Left ventricle myocardium superior (tissue), 1 donor: Measurements from ENCODE around the gene CALD1. TPM values are rescaled to one million over a fixed set of nuclear protein-coding genes. Genes with fewer than 3 reads are reported as not detected.

Experiments used
- ATAC-seq: fragments of 200-7000 bp; cut with Tn5 transposase; one replicate; pipeline ENCODE4 v1.9.1; 2020; ENCODE audit warnings: mild to moderate bottlenecking, moderate library complexity
- DNase-seq: peaks from one replicate; pipeline ENCODE4 v3.0.0-alpha.2; 2020
- intact Hi-C: fragments of 100-400 bp; cut with micrococcal nuclease; formaldehyde crosslinking; loops from one replicate; pipeline ENCODE4 v1.11.0; 2022
- total RNA-seq: library from RNA; stranded (reverse); fragmentation: NEBNext Ultra II Directional; extraction: Animal tissue kit (Norgen Biotek cat#: 25700); gene quantifications from one replicate; pipeline ENCODE4 v1.2.1, GENCODE V29; 2021
- donor health status: DM: no; HTN: yes; CAD: no; lungs with severe emphysema.

CALD1 gene
- total RNA-seq, 1 donor from 2014 or later: 118 TPM

DNA sequence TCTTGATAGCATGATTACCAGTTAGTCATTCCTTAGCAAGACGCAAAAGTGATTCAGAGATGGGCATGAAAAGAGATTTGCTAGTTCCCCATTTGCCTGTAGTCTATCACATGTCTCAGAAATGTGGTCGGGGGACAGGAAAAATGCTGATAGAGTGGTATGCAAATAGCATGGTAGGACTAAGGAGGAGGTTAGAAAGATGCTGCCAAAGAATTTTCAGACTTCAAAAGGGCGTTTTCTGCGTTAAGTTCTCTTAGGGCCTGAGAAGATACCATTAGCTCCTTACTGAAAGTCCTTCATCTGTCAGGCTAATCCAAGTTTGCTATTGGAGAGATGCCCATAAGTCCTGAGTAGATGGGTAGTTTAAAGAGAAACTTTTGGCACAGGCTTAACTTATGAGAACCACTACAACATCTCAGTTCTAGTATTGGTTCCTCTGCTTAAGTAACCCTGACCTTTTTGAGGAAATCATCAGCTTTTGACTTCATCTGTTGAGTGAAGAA is 2.7 kb downstream of the CALD1 start:
- no peak for DNase-seq
- no peak for ATAC-seq
- intact Hi-C loops: loop anchor here (10.0 kb wide), 1 partner anchor 103 kb away; no protein-coding TSS in a partner anchor

DNA sequence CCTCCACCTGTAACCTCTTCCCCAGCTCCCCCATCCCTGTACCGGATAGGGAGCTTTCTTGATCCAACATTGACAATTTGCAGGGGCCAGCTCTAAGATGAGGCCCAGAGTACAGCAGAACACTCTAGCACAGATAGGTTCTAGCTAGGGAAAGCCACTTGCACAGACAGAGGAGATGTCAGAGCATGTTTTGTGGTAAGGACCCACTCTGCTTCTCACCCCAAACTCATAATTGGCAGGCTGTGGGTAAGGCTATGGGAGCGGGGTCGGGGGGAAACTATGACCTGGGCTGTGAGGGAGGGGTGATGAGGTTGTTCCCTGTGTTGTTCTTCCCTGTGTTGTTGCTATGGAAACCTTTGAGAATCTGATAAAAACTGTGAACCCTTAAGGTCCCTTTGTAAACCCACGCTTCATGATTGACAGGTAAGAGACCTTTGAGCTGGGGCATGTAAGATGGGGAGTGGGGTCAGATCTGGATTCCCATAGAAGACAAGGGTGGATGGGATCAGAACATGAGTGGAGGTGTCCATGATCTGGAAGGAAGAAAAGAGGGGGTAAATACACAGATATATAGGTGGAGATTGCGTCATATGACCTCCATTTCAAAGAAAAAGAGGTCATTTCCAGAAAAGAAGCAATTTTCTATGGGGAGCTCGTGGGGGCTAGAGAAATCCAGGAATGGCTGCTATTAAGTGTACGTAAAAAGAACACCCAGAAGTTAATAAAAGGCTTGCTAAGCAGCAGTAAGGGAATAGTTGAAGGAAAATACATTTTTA is 4.0 kb downstream of the CALD1 start:
- DNase-seq (no peak), ATAC-seq (no peak)
- intact Hi-C loops: loop anchor here (10.0 kb wide), 1 partner anchor 101 kb away; no protein-coding TSS in a partner anchor

- DNase-seq (no peak), ATAC-seq (no peak)
- intact Hi-C loops: loop anchor here (10.0 kb wide), 1 partner anchor 100 kb away; no protein-coding TSS in a partner anchor
Measured at GRCh38 chr7:134784251-134785049, 5.0 kb downstream of the CALD1 start.

- ATAC-seq (no peak), DNase-seq (no peak)
- intact Hi-C loops: loop anchor here (10.0 kb wide), 1 partner anchor 99 kb away; no protein-coding TSS in a partner anchor
Measured at GRCh38 chr7:134785842-134786241, 6.4 kb downstream of the CALD1 start.

- intact Hi-C loops: loop anchor here (10.0 kb wide), 1 partner anchor 98 kb away; no protein-coding TSS in a partner anchor
- ATAC-seq (no peak), DNase-seq (no peak)
Measured at GRCh38 chr7:134787064-134787463, 7.6 kb downstream of the CALD1 start.

- peak; percentile 47 for ATAC-seq
- intact Hi-C loops: loop anchor here (10.0 kb wide), 1 partner anchor 97 kb away; no protein-coding TSS in a partner anchor
- DNase-seq: no peak
Measured at GRCh38 chr7:134787720-134788119, 8.3 kb downstream of the CALD1 start.

- DNase-seq: no peak
- intact Hi-C loops: loop anchor here (10.0 kb wide), 1 partner anchor 97 kb away; no protein-coding TSS in a partner anchor
- no peak for ATAC-seq
Measured at GRCh38 chr7:134788191-134788590, 8.8 kb downstream of the CALD1 start.

GRCh38 chr7:134789967-134790685 is 10.7 kb downstream of the CALD1 start:
- intact Hi-C loops: loop anchor here (10.0 kb wide), 1 partner anchor 95 kb away; no protein-coding TSS in a partner anchor
- DNase-seq (no peak), ATAC-seq (peak; percentile 81)

GRCh38 chr7:134792968-134793367 is 13.5 kb downstream of the CALD1 start:
- peak; percentile 59 for ATAC-seq
- intact Hi-C loops: no loop called here
- peak; percentile 72 for DNase-seq

GRCh38 chr7:134795231-134795630 is 15.8 kb downstream of the CALD1 start:
- ATAC-seq (no peak), DNase-seq (no peak)
- intact Hi-C loops: no loop called here

GRCh38 chr7:134798155-134798554 is 18.7 kb downstream of the CALD1 start:
- DNase-seq (no peak), ATAC-seq (no peak)
- intact Hi-C loops: no loop called here

- no peak for DNase-seq
Measured at GRCh38 chr7:134799377-134799776, 19.9 kb downstream of the CALD1 start.

DNA sequence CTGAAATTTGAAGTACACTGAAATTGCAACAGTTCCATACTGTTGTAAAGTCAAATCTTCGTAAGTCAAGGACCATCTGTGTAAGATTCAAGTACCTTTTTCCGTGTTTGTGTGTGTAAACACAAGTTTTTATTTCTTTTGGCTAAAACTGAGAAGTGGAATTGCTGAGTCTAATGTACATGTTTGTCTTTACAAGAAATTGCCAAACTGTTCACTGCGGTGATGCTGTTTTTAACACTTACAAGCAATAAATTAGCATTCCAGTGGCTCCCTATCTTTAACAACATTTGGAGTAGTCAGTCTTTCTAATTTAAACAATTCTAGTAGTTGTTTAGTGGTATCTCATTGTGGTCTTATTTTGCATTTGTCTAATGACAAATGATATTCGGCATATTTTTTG is 23.3 kb downstream of the CALD1 start:
- no peak for ATAC-seq
- intact Hi-C loops: no loop called here

More at GRCh38 chr7:134799377-134799776, 19.9 kb downstream of the CALD1 start:
- ATAC-seq: no peak
- intact Hi-C loops: no loop called here

DNA sequence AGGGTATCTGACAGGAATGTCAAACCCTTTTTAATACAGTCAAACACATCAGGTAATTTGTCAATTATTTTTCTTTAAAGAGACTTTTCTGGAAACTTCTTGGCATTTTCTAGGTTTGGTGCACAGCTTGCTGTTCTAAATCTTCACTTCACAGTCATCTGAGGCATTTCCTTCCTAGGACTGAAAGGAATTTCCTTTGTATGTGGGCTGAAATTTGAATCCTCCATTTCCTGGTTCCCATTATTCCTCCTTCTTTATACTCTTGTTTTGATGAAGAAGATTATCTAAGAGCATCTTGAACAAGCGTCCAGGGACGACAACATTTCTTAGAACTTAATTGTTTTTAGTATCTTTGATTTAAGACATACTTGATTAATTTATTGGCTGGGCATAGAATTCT is 24.9 kb downstream of the CALD1 start:
- intact Hi-C loops: no loop called here
- ATAC-seq (peak; percentile 20), DNase-seq (no peak)

More for the DNA sequence above, 23.3 kb downstream of the CALD1 start:
- DNase-seq: no peak

- intact Hi-C loops: no loop called here
- no peak for ATAC-seq
- DNase-seq: no peak
Measured at GRCh38 chr7:134804854-134805253, 25.4 kb downstream of the CALD1 start.

DNA sequence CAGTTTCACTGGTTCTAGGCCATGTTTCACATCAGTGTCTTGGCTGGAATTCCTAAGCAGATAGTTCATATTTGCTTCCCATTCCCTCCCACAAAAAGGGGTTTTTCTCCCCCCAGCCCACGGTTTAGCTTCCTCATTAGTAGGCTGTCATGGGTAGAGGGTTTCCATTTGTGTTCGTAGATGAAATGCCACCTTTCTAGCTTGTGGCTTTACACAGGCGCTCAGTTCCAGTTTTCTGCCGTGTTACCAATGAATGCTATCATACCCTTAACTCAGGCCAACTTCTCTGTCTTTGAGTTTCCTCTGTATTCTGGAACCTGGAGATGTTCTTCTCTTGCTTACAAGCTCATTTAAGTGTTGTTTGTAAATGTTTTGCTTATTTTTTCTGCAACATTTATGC is 26.8 kb downstream of the CALD1 start:
- intact Hi-C loops: no loop called here
- DNase-seq (no peak), ATAC-seq (no peak)

DNA sequence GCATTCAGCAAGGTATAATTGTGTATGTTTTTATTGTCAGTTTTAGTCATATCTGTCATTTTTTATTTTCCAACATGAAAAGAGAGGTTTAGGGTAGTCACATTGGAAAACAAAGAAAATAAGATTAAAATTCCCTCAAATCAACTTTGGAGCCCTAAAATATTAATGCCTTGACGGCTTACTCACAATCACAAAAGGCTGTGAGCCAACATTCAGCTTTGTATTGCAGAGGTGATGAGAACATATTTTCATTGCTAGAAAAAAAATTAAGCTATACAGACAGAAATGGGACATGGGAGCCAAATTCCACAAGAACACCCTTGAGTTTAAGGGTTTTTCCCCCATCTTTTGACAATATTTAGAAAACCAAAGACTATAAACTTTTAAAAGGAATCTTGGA is 30.2 kb downstream of the CALD1 start:
- intact Hi-C loops: no loop called here
- no peak for ATAC-seq
- DNase-seq: no peak

DNA sequence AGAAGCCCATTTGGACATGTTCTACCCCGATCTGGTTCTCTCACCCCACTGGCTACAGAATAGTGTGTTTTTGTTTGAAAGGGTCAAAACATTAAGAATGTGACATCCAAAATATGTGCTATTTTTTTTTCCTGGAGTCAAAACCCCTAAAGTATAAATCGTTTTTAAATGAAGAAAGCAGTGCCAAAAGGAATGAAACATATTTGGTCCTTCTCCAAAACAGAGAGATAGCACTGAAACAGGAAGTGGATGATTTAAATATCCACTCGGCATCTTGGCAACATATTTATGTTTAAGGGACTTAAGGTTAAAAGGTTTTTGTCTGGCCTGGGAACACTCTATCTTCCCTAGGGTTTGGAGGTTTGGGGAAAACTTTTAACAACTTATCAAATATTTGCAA is 32.3 kb downstream of the CALD1 start:
- ATAC-seq: peak; percentile 41
- no peak for DNase-seq
- intact Hi-C loops: loop anchor here (2.0 kb wide), 1 partner anchor 73 kb away; no protein-coding TSS in a partner anchor
